ENCODE data around the gene KLHL15. TPM values are rescaled to one million over a fixed set of nuclear protein-coding genes. Genes with fewer than 3 reads are reported as not detected.

Gene KLHL15
- total and polyA plus RNA-seq, 2 of the 4 experiments (the other 2 are of a cell fraction), result 2.4 to 7.5 TPM

DNA sequence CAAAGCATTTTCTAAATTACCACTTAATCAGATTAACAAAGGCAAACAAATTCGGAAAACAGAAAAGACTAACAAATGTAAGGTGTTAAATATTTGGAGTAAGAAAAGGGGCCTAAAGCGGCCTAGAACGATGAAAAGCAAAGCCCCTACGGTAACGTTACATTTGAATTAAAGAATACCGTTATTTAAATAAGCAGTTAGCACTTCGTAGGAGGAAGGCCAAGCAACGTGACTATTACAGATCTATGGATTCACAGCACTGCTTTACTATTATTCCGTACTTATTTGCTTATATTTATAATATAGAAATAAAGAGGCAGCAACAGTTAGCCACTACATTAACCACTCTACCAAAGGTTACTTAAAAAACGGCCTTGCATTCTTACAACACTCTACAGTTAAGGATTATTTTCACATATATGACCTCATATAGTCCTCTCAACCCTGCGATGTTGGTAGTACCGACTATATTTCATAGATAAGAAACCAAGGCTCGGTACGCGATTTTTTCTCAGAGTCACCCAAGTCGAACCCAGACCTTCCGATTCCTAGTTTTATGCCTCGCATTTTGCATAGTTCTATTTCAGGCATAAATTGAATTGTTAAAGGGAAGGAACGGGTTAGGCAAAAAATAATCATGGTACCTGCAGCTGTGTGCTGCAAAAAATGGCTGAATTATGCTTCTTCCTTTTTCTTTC lies 2.9 kb downstream of the KLHL15 start:
- Histone ChIP-seq H3K4me3 (ENCODE audit: insufficient read depth, low read depth, low read length) (peak overlapping the region; percentile 99), H3K4me1 (ENCODE audit: control insufficient read depth, insufficient read depth, low read length) (no peaks in the 10 kb centered on the region), H2BK15ac (ENCODE audit: low read depth, low read length) (no peak overlapping the region), H3K27ac (ENCODE audit: insufficient read depth, low read length) (peak overlapping the region; percentile 70), H3K79me1 (ENCODE audit: low read depth in 1 of 2, low read length in 2 of 2) (peaks cover 0 to 3% of the 10 kb centered on the region in 2 experiments; a peak in 1 of 4 replicates), H3K9ac (ENCODE audit: low read depth, low read length) (peak overlapping the region; percentile 91), H3K36me3 (ENCODE audit: control insufficient read depth, insufficient read depth, low read length) (no peaks in the 10 kb centered on the region), H3K18ac (ENCODE audit: low read depth, low read length) (no peak overlapping the region; the same call in 1 of the 2 replicates), H3K14ac (replicated peaks; ENCODE audit: low read depth, low read length) (0 out of 2 replicates have a peak overlapping the region, but pooled peaks have one; percentile 57), H3K23ac (ENCODE audit: low read depth, low read length) (peak overlapping the region; percentile 74), H3K4ac (ENCODE audit: low read depth, low read length) (no peak overlapping the region), H3K9me3 (ENCODE audit: control insufficient read depth, insufficient read depth, low read length) (no peaks in the 10 kb centered on the region), H2BK5ac (ENCODE audit: low read depth, low read length, poor library complexity, severe bottlenecking) (peak overlapping the region; percentile 9), H3K56ac (ENCODE audit: extremely low read depth, insufficient read depth, low read length) (peak overlapping the region; percentile 74), H4K20me1 (ENCODE audit: insufficient read depth, low read length) (no peaks in the 10 kb centered on the region), H2AFZ (replicated peaks; ENCODE audit: low read length, poor library complexity) (no peak overlapping the region), H3K9me1 (ENCODE audit: insufficient read depth, low read length) (no peaks in the 10 kb centered on the region; the same call in 1 of the 2 replicates), H3K27me3 (ENCODE audit: control insufficient read depth, insufficient read depth, low read length) (no peaks in the 10 kb centered on the region; the same call in 1 of the 2 replicates), H2AK5ac (ENCODE audit: low read depth, low read length) (no peak overlapping the region), H4K91ac (ENCODE audit: insufficient read depth, low read depth, low read length) (no peak overlapping the region), H3K4me2 (ENCODE audit: low read depth, low read length) (peak overlapping the region; percentile 80; the same call in 1 of the 2 replicates), H4K5ac (ENCODE audit: low read depth, low read length) (no peak overlapping the region), H2BK120ac (ENCODE audit: low read depth, low read length) (no peak overlapping the region), H2BK20ac (ENCODE audit: low read depth, low read length) (no peak overlapping the region), H2AK9ac (replicated peaks; ENCODE audit: low read depth, low read length, poor library complexity) (no peak overlapping the region), H4K8ac (ENCODE audit: low read depth in 2 of 2, low read length in 2 of 2) (no peak overlapping the region)
- WGBS, 2 experiments (ENCODE audit: extremely low coverage in 2 of 2, insufficient read length in 1 of 2), result 57% methylated on average over 10 of the region's 19 CpGs; no CpG with 5 or more reads in 1 of the 2 experiments
- no peak for ATAC-seq (ENCODE audit: low read depth)
- intact Hi-C loops (cut with micrococcal nuclease) (loop anchor here (1.0 kb wide), 1 partner anchor 116 kb away; the partner anchor contains the start of gene CXorf58), dilution Hi-C loops (cut with HindIII; ENCODE audit: low sequenced_read_pairs, unreplicated experiment) (no loop called here), in situ Hi-C loops (cut with MboI; ENCODE audit: low sequenced_read_pairs) (no loop called here)
- ChIA-PET CTCF (interaction anchor here (0.5 kb wide), 1 partner anchor 238 kb away, joined by 3 read pairs; no protein-coding TSS in a partner anchor), POLR2A (ENCODE audit: unreplicated experiment) (no interaction called here)
- BruUV-seq (replicated peaks), result no TSS peak
- DNase-seq, result peak; percentile 23
- TF ChIP-seq CEBPB (IDR thresholded peaks at IDR 0.05; ENCODE audit: low read depth, low read length) (no peak), RAD21 (IDR thresholded peaks at IDR 0.05; ENCODE audit: low read length) (no peak), SMC3 (IDR thresholded peaks at IDR 0.05; ENCODE audit: low read depth, low read length) (no peak), RFX5 (IDR thresholded peaks at IDR 0.05; ENCODE audit: low read depth, low read length) (no peak), NFE2L2 (IDR thresholded peaks at IDR 0.05; ENCODE audit: low read depth, low read length) (no peak), MAFK (IDR thresholded peaks at IDR 0.05; ENCODE audit: low read depth, low read length) (no peak), CHD1 (IDR thresholded peaks at IDR 0.05; ENCODE audit: low read depth, low read length) (no peak), POLR2A (IDR thresholded peaks at IDR 0.05; ENCODE audit: low read depth, low read length) (no peak), MAZ (IDR thresholded peaks at IDR 0.05; ENCODE audit: borderline replicate concordance, low read depth, low read length) (no peak), BHLHE40 (IDR thresholded peaks at IDR 0.05; ENCODE audit: low read depth, low read length) (no peak), FOS (IDR thresholded peaks at IDR 0.05; ENCODE audit: low read depth, low read length) (no peak), RCOR1 (IDR thresholded peaks at IDR 0.05; ENCODE audit: insufficient replicate concordance, low read length) (no peak)
- TF ChIP-seq, protein P1, sequence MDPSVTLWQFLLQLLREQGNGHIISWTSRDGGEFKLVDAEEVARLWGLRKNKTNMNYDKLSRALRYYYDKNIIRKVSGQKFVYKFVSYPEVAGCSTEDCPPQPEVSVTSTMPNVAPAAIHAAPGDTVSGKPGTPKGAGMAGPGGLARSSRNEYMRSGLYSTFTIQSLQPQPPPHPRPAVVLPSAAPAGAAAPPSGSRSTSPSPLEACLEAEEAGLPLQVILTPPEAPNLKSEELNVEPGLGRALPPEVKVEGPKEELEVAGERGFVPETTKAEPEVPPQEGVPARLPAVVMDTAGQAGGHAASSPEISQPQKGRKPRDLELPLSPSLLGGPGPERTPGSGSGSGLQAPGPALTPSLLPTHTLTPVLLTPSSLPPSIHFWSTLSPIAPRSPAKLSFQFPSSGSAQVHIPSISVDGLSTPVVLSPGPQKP (IDR thresholded peaks at IDR 0.05; ENCODE audit: borderline replicate concordance, low read depth, low read length), result no peak
- TF ChIP-seq, protein P2, sequence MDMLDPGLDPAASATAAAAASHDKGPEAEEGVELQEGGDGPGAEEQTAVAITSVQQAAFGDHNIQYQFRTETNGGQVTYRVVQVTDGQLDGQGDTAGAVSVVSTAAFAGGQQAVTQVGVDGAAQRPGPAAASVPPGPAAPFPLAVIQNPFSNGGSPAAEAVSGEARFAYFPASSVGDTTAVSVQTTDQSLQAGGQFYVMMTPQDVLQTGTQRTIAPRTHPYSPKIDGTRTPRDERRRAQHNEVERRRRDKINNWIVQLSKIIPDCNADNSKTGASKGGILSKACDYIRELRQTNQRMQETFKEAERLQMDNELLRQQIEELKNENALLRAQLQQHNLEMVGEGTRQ (IDR thresholded peaks at IDR 0.05; ENCODE audit: low read depth, low read length), result no peak
- TF ChIP-seq, protein P3, sequence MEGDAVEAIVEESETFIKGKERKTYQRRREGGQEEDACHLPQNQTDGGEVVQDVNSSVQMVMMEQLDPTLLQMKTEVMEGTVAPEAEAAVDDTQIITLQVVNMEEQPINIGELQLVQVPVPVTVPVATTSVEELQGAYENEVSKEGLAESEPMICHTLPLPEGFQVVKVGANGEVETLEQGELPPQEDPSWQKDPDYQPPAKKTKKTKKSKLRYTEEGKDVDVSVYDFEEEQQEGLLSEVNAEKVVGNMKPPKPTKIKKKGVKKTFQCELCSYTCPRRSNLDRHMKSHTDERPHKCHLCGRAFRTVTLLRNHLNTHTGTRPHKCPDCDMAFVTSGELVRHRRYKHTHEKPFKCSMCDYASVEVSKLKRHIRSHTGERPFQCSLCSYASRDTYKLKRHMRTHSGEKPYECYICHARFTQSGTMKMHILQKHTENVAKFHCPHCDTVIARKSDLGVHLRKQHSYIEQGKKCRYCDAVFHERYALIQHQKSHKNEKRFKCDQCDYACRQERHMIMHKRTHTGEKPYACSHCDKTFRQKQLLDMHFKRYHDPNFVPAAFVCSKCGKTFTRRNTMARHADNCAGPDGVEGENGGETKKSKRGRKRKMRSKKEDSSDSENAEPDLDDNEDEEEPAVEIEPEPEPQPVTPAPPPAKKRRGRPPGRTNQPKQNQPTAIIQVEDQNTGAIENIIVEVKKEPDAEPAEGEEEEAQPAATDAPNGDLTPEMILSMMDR (conservative IDR thresholded peaks at IDR 0.05; ENCODE audit: low read depth, low read length), result no peak
